Epithelial cell of esophagus (primary cell): Measurements from ENCODE around the gene ACYP1.
"Not testable (repeated sequence)": the region's sequence is repeated elsewhere in the genome, so short reads cannot be mapped to it uniquely, and the experiment has no call there.

Experiments
- DNase-seq: peaks from one replicate; pipeline ENCODE4 v3.0.0; 2010; ENCODE audit warnings: low read depth
- H3K4me3 ChIP-seq: 2 replicates; pipeline ENCODE4 v1.5.1; 2011; ENCODE audit warnings: mild to moderate bottlenecking, low read length, control low read depth
- TF ChIP-seq, protein P1 (sequence below): IDR thresholded peaks from 2 replicates; pipeline ENCODE4 v1.5.1; 2011; ENCODE audit warnings: low read depth, mild to moderate bottlenecking, low read length, control low read depth, inconsistent platforms; ENCODE audit not compliant: insufficient read depth; ENCODE audit errors: missing control alignments

ACYP1 gene

DNA sequence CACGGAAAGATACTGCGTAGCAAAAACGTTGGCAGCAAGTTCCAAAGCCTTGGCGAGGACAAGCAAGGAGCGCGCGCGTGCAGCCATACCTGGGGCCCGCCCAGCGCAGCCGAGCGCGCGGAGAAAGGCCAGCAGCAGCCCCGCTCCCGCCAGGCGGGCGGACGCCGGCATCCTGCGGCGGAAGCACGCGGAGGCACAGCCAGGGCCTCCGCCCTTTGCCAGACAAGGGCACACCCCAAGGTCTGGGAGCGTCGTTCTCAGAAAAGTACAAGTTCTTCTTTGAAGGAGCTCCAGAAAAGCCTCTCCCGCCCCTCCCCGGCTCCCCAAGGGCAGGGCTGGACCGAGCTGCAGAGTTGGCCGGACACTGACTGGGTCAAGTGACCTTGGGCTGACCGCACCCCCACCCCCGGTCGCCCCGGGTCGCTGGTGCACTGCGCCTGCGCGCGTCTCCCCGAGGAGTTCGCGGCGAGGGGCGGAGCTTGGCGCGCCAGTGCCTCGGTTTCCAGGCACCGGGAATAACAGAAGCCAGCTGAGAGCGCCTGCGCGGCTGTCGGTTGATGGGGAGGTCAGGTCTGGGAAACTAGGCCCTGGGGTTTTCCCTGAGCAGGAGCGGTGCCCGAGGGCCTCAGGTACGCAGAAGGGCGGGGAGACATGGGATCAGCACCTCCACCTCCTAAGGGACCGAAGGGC, 5.4 kb upstream of the ACYP1 start, which contains the start of gene ZC2HC1C:
Gene ZC2HC1C, plus strand, starts transcription at position 521 of the 690 bp plus-strand sequence. CDS start 933 bp downstream, outside the sequence.
- TF ChIP-seq, protein P1, sequence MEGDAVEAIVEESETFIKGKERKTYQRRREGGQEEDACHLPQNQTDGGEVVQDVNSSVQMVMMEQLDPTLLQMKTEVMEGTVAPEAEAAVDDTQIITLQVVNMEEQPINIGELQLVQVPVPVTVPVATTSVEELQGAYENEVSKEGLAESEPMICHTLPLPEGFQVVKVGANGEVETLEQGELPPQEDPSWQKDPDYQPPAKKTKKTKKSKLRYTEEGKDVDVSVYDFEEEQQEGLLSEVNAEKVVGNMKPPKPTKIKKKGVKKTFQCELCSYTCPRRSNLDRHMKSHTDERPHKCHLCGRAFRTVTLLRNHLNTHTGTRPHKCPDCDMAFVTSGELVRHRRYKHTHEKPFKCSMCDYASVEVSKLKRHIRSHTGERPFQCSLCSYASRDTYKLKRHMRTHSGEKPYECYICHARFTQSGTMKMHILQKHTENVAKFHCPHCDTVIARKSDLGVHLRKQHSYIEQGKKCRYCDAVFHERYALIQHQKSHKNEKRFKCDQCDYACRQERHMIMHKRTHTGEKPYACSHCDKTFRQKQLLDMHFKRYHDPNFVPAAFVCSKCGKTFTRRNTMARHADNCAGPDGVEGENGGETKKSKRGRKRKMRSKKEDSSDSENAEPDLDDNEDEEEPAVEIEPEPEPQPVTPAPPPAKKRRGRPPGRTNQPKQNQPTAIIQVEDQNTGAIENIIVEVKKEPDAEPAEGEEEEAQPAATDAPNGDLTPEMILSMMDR, result no peak
- peak; percentile 77 for DNase-seq
- H3K4me3 ChIP-seq, result peak within 1 kb of the TSS; percentile 50

DNA sequence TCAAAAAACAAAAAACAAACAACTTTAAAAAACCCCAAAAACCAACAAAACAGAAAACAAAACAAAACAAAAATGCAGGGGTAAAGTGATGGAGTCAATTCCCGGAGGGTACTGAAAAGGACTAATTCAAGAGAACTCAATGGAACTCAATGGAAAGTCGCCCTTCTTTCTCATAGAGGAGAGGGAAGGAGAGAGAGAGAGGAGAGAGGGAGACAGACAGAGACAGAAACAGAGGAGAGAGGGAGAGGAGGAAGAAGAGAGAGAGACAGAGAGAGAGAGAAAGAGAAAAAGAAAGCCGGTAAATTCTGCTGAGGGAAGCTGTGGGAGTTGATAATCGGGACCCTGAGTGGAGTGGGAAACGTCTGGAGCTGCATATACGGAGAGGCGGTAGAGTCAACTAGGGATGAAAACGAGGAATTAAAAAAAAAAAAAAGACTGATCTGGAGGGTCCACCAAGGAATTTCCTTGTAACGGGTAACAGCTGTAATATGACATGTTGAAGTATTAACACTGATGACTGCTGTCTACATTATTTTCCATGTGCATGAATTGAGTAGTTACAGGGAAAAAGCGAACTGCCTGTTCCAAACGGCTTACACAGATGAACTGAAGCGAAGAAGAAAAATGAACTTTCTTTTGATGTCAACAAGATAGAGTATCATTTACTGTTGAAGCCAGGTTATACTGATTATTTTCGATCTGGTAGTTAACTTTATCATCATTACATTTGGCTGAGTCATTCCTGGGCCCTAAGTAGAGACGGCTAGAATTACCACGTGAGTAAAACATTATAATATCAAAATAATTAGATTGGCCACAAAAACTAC, 4.7 kb upstream of the ACYP1 start:
- TF ChIP-seq, protein P1, result no peak

DNA sequence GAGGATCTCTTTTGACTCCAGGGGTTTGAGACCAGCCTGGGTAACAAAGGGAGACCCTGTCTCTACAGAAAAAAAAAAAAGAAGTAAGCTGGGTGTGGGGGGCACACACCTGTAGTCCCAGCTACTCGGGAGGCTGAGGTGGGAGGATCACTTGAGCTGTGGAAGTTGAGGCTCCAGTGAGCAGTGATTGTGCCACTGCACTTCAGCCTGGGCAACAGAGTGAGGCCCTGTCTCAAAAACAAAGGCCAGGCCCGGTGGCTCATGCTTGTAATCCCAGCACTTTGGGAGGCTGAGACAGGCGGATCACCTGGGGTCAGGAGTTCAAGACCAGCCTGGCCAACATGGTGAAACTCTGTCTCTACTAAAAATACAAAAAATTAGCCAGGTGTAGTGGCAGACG, 3.9 kb upstream of the ACYP1 start:
- H3K4me3 ChIP-seq, DNase-seq: not testable (repeated sequence)

More for the DNA sequence above, 4.7 kb upstream of the ACYP1 start:
- H3K4me3 ChIP-seq, result peak overlapping the region; percentile 50
- no peak for DNase-seq

DNA sequence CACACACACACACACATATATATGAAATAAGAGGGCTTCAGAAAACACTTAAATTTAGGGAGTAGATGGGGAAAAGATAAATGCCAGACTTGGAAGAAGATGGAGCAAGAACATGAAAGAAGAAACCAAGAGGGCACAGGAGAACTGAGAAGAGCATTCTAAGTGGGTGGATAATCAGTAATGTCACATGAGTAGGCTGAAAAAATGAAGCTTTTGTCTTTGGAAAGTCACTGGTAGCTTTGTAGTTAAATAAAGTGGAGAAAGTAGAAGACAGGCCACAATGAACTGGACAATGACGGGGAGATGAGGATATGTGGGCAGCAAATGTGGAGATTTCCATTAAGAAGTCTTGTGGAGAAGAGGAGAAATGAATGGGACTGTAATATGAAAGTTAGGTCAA, 3.4 kb upstream of the ACYP1 start:
- H3K4me3 ChIP-seq, result no peak overlapping the region
- no peak for DNase-seq
- TF ChIP-seq, protein P1, result no peak

DNA sequence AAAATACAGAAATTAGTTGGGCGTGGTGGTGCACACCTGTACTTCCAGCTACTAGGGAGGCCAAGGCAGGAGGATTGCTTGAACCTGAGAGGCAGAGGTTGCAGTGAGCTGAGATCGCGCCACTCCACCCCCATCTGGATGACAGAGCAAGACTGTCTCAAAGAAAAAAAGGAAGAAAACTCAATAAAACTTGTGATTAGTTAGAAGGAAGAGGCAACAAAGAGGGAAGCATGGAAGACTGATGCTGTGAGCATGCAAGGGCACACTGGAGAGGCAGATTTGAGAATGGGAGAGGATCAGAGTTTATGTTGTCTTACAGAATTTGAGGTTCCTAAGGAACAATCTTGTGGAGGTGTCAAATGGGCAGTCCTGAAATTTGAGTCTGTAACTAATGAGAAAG, 2.9 kb upstream of the ACYP1 start:
- no peak overlapping the region for H3K4me3 ChIP-seq
- TF ChIP-seq, protein P1, result no peak
- no peak for DNase-seq

DNA sequence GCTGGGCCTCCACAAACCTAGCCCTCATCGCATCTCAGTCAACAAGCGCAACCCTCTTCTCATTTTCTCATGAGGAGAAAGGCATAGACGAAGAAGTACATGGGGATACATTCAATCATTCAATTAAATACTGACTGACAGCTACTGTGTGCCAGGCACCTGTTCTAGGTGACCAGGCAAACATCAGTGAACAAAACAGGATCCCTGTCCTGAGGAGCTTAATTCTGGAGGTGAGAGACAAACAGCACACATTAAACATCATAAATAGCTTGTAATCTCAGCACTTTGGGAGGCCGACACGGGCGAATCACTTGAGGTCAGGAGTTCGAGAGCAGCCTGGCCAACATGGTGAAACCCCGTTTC, 362 bp upstream of the ACYP1 start:
- DNase-seq, result no peak
- H3K4me3 ChIP-seq, result peak overlapping the region; percentile 96
- TF ChIP-seq, protein P1, result no peak

DNA sequence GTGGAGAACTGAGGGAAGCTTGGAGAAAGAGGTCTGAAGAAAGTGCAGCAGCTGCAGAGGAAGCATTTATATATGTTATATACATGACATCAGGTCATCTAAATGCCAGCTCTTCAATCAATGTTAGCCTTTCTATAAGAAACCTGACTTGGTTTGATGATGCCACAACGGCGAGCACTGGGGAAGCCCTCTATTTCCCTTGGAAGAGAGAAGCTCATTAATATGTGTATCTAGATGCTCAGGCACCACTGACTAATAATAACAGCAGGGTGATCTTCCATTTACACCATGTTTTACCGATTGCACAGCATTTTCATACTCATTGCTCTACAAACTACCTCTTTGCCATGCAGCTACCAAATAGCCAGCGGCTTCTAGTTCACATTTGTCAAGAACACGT, 811 bp downstream of the ACYP1 start:
- TF ChIP-seq, protein P1, result no peak
- DNase-seq, result no peak
- H3K4me3 ChIP-seq, result peak overlapping the region; percentile 96
